HG03159 (cell line): Measurements from ENCODE around the gene PSMG2.

Source experiments
- ATAC-seq: cut with Tn5 transposase; IDR thresholded peaks from one replicate; pipeline ENCODE4 v1.9.1; 2021; ENCODE audit warnings: mild to moderate bottlenecking, moderate library complexity; ENCODE audit not compliant: unreplicated experiment

Gene PSMG2

GRCh38 chr18:12702221-12703095 lies at the start of gene PSMG2, which contains the start of gene CEP76:
TSS of gene PSMG2 (plus strand) at chr18:12703042. CDS start at chr18:12703108, 66 bp downstream.
TSS of gene CEP76 (minus strand) at chr18:12702723. CDS start at chr18:12702548, 175 bp downstream.
- ATAC-seq: peak; percentile 74

GRCh38 chr18:12654971-12655370 lies 47.9 kb upstream of the PSMG2 start:
- ATAC-seq: no peak

GRCh38 chr18:12656605-12656937 lies 46.3 kb upstream of the PSMG2 start:
- ATAC-seq: no peak

- peak; percentile 43 for ATAC-seq
Measured at GRCh38 chr18:12656938-12657683, 45.7 kb upstream of the PSMG2 start.

GRCh38 chr18:12657684-12658425 lies 45.0 kb upstream of the PSMG2 start, which contains the start of gene SPIRE1:
TSS of gene SPIRE1 (minus strand) at chr18:12658107. CDS start at chr18:12657866, 241 bp downstream.
- peak; percentile 44 for ATAC-seq

GRCh38 chr18:12658426-12659138 lies 44.3 kb upstream of the PSMG2 start:
- peak; percentile 26 for ATAC-seq

- ATAC-seq: peak; percentile 38
Measured at GRCh38 chr18:12659904-12660605, 42.8 kb upstream of the PSMG2 start.

GRCh38 chr18:12668041-12668440 lies 34.8 kb upstream of the PSMG2 start:
- ATAC-seq: no peak

- no peak for ATAC-seq
Measured at GRCh38 chr18:12679183-12679786, 23.6 kb upstream of the PSMG2 start.

- ATAC-seq: no peak
Measured at GRCh38 chr18:12686100-12686499, 16.7 kb upstream of the PSMG2 start.

GRCh38 chr18:12689256-12689850 lies 13.5 kb upstream of the PSMG2 start:
- ATAC-seq: no peak

- ATAC-seq: no peak
Measured at GRCh38 chr18:12692206-12692605, 10.6 kb upstream of the PSMG2 start.

- ATAC-seq: no peak
Measured at GRCh38 chr18:12694032-12694431, 8.8 kb upstream of the PSMG2 start.

GRCh38 chr18:12699747-12700146 lies 3.1 kb upstream of the PSMG2 start:
- no peak for ATAC-seq

GRCh38 chr18:12701161-12701560 lies 1.7 kb upstream of the PSMG2 start:
- no peak for ATAC-seq

GRCh38 chr18:12703096-12703567 lies 290 bp downstream of the PSMG2 start:
- peak; percentile 39 for ATAC-seq

- ATAC-seq: no peak
Measured at GRCh38 chr18:12703664-12704063, 822 bp downstream of the PSMG2 start.

GRCh38 chr18:12711446-12711845 lies 8.6 kb downstream of the PSMG2 start:
- ATAC-seq: no peak
